ENCODE data around the gene USP19. TPM values are rescaled to one million over a fixed set of nuclear protein-coding genes. Genes with fewer than 3 reads are reported as not detected.

Gene USP19, protein sequence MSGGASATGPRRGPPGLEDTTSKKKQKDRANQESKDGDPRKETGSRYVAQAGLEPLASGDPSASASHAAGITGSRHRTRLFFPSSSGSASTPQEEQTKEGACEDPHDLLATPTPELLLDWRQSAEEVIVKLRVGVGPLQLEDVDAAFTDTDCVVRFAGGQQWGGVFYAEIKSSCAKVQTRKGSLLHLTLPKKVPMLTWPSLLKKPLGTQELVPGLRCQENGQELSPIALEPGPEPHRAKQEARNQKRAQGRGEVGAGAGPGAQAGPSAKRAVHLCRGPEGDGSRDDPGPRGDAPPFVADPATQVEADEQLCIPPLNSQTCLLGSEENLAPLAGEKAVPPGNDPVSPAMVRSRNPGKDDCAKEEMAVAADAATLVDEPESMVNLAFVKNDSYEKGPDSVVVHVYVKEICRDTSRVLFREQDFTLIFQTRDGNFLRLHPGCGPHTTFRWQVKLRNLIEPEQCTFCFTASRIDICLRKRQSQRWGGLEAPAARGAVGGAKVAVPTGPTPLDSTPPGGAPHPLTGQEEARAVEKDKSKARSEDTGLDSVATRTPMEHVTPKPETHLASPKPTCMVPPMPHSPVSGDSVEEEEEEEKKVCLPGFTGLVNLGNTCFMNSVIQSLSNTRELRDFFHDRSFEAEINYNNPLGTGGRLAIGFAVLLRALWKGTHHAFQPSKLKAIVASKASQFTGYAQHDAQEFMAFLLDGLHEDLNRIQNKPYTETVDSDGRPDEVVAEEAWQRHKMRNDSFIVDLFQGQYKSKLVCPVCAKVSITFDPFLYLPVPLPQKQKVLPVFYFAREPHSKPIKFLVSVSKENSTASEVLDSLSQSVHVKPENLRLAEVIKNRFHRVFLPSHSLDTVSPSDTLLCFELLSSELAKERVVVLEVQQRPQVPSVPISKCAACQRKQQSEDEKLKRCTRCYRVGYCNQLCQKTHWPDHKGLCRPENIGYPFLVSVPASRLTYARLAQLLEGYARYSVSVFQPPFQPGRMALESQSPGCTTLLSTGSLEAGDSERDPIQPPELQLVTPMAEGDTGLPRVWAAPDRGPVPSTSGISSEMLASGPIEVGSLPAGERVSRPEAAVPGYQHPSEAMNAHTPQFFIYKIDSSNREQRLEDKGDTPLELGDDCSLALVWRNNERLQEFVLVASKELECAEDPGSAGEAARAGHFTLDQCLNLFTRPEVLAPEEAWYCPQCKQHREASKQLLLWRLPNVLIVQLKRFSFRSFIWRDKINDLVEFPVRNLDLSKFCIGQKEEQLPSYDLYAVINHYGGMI (N-terminal part only)
- total RNA-seq, result 36.2 TPM

DNA sequence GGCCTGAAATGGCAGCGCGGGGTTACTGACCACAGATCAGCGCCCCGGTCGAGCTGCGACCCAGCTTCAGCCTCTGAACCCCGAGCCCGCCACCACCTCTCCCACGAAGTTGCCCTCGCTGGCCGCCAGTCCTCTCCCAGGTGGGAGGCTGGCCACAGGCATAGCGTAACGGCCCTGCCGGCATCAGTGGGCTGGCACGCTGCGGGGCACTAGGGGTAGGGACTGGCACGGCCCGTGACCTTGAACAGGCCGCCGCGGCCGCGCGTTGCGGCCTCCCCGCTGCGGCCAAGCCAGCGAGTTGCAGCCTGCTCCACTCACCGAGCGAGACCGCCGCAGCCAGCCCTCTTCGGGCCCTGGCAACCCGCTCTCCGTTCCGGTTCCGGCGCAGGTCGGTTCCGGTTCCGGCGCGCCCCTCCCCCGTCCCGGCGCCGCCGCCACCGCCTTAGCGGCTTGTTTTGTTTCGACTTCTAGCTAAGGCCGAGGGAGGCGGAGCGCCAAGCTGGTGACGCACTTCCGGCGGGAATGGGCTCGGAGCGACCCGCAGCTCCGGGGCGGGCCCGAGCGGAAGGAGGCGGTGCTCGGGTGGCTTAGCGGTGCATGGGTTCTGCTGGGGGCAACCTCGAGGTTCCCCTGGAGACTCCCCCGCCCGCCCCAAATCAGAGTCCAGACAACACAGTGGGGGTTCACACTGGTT lies at the start of gene USP19:
Gene USP19, minus strand, starts transcription at position 386 of the 694 bp plus-strand sequence. CDS start 1,678 bp downstream, outside the sequence.
- ATAC-seq, result peak; percentile 87

DNA sequence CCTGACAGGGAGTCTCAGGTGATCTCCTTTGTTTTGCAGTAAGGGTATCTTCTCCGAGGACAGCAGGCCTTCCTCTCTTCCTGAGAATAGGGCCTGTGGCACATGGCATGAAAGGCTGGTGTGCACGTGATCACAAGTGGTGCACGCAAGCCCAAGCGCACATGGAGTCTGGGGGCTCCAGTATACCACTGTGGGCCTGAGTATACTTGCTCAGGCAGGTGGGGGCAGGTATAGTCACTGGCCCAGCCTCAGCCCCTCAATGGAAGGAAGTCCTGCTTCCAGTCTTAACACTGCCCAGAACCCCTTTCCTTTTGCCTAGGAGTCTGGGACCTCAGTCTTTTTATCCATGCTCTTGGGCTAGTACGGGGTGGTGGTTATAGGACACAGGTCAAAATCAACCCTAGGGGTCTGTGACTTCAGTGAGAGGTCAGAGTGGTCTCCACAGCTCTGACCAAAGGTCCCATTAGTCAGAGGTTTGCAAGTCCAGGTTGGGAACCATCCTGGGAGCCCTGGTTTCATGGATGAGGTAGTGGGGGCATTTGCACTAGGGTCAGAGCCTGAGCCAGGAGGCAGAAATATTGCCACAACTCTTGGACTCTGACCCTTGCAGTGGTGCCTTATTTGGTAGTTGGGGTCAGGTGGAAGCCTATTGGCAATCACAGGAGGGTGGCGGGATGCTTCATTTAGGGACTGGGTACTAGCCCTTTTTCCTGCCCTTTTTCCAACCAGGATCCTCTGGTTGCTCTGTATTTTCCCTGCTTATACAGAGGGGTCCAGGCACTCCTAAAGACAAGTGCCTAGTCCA lies 46.3 kb upstream of the USP19 start:
- ATAC-seq, result no peak

DNA sequence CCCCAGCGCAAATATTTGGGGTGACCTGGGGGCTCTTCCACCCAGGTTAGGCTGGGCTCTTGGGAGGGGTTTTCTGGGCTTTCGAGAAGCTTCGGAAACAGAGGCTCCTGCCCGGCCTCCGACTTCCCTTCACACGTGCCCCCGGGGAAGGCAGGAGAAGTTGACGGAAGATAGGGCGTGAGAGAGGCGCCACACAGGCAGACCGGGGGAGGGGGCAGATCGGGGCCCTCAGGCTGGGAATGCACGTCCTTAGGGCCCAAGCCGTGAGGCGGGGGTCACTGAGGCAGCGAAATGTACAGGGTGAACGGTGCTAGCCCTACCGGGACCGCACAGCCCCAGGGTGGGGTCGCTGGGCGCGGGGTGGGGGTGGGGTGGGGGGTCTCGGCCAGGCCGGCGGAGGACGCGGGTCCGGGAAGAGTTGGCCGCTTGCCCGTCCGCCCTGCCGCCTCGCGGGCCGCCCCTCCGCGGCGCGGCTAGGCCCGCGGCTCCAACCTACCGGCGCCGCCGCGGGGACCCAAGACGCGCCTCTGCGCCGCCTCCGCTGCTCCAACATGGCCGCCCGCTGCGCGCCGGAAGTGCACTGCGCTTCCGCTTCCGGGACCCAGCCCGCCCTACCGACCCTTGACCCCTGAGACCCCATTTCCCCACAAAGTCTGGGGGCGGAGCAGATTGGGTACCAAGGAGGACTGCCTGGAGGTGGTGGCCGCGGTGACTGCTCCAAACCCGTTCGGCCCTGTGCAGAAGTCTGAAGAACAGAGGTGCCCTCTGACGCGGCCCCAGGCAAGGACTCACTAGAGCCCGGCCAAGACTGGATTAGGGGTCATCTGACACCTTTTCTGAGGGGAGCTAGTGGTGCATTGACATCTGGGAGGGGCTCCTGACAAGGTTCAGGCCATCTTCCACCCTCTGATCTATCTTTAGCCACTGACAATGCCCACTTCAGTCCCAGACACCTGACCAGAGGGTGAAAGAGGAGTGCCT lies 45.4 kb upstream of the USP19 start, which contains the start of gene CCDC71:
Gene CCDC71, minus strand, starts transcription at position 561 of the 981 bp plus-strand sequence. CDS start 2,123 bp downstream, outside the sequence.
- ATAC-seq, result peak; percentile 72

DNA sequence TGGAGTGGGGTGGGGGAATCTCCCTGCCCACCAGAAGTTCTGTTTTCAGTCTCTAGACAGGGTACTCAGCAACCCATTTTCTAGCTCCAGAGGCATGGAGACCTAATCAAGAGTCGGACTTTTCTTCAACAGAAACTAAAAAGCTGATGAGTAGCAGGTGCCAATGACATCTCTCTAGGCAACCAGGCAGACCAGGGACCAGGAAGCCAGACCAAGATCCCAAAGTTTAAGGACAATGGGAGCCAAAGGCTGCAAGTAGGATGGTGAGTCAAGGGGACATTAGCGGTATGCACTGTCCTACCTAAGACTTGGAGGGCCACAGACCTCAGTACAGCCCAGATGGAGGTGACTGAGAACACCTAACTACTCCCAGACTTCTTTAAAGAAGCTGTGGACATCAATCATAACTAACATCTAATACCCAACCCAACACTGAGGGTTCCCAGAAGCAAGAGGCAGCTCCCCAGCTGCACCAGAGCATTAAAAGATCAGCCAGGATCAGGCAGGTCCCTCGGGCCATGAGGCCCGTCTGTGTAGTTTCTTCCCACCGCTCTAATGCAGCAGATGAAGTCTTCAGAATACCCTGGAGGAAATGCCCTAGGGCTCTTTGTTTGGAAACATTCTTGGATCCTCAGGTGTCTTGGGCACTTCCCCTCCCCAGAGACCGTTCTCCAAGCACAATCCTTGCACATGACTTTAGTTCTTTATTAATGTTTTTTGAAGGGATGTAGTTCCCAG lies 44.5 kb upstream of the USP19 start:
- ATAC-seq, result peak; percentile 5

DNA sequence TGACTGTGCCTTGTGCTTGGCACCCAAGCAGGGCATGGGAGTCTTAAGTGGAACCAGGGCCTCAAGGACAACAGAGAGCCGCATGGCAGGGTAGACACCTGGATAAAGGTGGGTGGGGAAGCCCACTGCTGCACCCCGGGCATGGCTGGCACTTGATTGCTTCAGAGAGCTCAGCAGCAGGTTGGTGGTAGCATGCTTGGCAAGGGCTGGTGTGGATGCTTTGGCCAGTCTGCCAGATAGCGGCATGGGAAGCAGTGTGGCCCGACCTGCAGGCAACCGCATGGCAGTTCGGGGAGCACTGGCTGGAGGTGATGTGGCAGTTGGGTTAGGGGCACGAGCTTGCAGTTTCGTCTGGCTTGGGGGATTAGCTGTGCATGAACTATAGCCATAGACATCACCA lies 43.0 kb upstream of the USP19 start:
- no peak for ATAC-seq

DNA sequence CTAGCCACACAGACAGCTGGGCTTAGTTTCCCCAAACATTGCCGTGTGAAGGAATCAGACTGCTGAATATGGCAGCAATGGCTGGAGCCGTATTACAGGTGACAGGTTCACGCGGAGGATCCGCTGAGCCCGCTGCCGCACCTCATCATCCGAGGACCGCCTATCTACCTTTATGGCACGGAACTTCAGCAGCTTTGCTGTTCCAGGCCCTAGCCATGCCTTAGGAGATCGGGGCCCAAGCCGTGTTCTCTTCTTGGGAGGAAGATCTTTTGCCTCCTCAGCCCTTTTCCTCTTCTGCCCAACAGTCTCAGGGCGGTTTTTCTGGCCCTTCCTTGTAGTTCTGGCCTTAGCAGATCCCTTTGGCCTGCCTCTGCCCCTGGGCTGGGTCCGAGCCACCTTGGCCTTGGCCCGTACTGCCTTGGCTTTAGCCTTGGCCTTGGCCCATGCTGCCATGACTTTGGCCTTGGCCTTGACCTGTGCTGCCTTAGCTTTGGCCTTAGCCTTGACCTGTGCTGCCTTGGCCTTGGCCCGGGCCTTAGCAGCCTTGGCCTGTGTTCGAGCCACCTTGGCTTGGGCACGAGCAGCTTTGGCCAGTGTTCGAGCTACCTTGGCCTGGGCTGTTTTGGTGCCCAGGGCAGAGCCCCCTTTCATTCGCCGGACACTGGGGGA lies 42.3 kb upstream of the USP19 start:
- ATAC-seq, result no peak

DNA sequence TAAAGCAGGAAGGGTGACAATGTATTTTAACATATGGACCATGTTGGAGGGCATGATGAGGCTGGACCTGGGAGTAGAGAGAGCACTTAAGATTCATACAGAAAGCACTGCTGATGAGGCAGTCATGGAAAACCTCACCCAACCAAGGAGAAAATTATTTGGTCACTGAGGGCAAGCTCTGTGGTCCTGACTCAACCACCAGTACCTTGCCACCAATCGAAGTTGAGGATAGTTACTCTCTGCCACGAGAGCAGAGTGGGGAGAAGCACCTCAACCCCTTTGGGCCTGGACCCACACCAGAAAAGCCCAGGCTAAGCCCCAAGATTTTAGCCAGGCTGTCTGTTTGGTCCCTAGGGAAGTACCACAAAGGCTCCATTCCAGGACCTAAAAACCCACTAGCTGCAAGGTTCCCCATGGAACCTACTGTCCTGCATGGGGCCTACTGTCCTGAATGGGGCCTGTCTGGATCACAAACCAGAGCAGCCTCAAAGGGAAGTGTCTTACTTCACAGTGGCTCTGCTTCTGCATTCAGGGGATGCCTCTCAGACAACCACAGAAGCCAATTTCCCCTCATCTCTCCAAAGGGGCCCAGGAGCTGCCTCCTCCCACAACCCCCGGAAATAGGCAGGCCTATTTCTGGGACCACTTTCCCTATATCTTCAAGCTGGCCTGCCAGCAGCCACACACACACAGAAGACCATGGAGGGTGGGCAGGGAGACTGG lies 41.3 kb upstream of the USP19 start:
- no peak for ATAC-seq

DNA sequence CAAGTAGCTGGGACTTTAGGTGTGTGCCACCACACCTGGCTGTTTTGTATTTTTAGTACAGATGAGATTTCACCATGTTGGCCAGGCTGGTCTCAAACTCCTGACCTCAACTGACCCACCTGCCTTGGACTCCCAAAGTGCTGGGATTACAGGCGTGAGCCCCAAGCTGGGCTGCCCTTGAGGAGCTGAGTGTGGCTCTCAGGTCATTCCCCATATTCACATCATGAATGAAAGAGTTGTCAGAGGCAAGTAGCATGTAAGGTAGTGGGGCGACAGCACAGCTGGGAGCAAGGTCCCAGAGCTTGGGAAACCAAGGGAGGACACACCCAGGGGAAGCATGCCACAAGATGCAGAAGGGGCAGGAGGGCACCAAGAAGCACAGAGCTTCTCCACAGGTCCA lies 40.6 kb upstream of the USP19 start:
- ATAC-seq, result no peak

DNA sequence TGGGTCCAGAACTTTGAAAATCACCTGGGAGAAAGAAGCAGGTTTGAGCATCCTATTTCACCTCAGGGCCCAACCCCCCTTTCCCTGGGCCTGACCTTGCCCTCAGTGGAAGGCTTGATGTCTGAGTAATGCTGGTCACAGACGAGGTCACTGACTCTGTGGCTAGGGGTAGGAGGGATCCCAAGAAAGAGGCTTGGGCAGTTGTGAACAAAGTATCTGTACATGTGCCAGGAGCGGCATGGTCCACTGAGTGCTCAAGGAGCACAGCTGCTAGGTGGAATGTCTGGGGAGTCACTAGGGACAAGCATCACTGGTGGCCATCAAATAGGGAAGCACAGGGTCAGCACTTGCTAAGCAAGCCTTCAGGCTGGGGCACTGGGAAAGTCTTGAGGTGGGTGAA lies 38.2 kb upstream of the USP19 start:
- ATAC-seq, result peak; percentile 6

DNA sequence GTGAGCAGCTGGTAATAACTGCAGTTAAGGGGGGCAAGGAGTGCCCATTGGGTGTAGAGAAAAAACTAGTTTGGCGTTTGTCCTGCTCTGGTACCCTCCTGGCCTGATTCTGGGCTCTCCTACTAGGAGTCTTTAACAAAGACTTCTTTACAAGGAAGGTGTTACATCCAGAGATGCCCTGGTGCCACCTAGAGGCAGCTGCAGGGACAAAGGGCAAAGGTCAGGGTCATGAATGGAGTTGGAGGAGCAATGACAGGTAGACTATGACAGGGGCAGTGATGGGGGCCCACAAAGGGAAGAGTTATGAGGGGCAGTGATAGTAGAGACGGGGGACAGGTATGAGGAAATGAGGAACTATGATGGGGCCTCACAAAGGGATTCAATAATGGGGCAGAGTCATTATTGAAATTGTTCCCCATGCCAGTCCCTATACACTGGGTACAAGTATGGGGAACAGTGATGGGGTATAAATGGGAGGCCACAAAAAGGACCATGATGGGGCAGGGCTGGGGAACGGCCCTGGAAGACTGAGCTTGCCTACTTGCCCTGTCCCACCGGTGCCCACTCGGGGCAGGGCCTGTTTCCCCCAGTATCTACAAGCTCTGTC lies 37.6 kb upstream of the USP19 start:
- ATAC-seq, result peak; percentile 64

DNA sequence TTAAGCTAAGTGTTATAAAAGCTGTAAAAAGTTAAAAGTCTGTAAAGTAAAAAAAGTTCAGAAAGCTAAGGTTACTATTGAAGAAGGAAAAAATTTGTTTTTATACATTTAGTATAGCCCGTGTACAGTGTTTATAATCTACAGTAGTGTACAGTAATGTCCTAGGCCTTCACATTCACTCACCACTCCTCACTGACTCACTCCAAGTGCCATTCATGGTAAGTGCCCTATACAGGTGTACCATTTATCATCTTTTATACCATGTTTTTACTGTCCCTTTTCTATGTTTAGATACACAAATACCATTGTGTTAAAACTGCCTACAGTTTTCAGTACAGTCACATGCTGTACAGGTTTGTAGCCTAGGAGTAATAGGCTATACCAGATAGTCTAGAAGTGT lies 36.7 kb upstream of the USP19 start:
- ATAC-seq, result peak; percentile 58

DNA sequence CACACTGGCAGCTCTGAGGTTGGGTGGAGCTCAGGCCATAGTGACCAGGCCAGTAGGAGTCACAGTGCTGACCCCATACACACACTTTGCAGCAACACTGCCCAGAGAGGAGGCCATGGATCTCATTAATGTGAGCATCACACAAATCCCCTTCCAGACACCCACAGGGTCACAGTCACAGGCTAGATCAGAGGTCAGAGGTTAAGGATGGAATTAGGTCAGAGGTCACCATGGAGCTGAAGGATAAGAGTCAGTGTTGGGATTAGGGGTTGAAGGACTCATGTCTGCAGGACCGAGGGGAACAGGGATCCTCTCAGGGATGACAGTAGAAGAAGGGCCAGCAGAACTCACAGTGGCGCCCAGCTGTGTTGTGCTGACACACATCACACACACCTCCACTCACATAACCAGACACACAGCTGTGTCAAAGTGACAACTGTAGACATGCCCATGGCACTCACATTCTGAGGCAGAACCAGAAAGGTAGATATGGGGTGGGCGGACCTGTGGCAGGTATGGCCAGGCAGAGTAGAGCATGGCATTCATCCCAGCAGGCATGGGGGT lies 32.8 kb upstream of the USP19 start:
- peak; percentile 16 for ATAC-seq

DNA sequence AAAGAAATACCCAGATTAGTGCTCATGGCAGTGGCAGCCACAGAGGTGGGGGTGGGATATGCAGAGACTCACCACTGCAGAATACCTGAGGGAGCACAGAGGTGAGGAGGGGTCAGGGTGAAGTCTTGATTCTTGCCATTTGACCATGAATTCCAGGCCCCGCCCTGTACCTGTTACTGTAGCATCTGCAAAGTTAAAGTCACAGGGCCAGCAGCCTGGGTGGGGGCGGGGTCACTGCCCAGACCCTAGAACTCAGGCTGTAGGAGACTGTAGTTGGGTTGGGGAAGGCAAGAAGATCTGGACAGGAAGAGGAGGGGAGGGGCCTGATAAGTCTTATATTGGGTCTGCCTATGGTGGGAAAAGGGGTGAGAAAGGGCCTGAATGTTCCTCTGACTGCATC lies 31.0 kb upstream of the USP19 start:
- no peak for ATAC-seq

DNA sequence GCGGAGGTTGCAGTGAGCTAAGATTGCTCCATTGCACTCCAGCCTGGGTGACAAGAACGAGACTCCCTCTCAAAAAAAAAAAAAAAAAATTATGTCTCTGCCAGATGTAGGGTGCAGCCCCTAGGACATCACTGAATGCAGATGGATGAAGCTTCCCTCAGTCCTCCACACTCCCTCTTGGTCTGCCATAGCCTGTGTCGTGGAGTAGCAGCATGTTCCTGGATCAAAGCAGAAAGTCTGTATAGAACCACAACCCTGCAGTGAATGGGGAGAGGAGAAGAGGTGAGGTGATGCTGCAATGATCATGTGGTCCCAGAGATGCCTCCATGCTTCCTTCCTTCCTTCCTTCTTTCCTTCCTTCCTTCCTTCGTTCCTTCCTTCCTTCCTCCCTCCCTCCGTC lies 27.5 kb upstream of the USP19 start:
- no peak for ATAC-seq

DNA sequence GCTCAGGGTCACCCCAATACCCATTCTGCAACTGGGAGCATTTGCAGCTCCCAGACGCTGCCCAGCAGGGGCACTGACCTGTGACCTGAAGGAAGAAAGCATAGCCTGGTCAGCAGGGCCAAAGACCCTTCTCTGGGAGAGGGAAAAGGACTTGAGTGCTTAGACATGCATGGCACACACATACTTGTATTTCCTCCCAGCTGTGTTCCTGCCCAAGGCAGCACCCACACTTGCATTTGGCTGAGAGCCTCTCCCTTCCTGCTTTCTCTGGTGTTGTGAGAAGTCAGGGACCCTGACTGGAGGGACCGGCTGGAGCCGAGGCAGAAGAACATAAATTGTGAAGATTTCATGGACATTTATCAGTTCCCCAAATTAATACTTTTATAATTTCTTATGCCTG lies 19.5 kb upstream of the USP19 start:
- ATAC-seq, result no peak

DNA sequence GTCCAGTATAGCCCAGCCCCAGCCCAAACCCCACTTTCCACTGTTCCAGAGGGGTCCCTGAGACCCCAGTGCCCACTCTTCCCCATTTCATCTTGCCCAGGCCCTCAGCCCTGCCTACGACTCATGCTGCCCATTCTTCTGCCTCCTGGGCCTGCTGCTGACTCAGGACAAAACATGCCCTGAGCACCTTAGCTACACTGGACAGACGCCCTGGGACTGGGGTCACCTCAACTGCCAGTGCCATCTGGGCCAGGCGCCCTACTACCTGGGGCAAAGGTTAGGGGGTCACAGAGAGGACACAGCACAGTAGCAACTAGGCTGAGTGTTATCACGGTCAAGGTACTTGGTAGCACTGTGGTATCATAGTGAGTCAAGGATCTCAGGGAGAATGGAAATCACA lies 14.9 kb upstream of the USP19 start:
- no peak for ATAC-seq
